Upper lobe of left lung (tissue), 6 donors: ENCODE results near the gene HELZ2. TPM values are rescaled to one million over a fixed set of nuclear protein-coding genes. Genes with fewer than 3 reads are reported as not detected.

Experiments used
- ATAC-seq, 2 donors: fragments of 200-7000 bp; cut with Tn5 transposase; one replicate each; pipeline ENCODE4 v1.9.1; 2022; ENCODE audit warnings: mild to moderate bottlenecking in 2 of 2, moderate library complexity in 2 of 2; ENCODE audit not compliant: low FRiP score in 2 of 2
- DNase-seq, 2 donors: peaks; one replicate each; pipeline ENCODE4 v3.0.0-alpha.2; 2019 to 2020
- H3K27ac ChIP-seq, 4 donors: fragments of 200-600 bp; sonication (generic); one replicate each; pipeline ENCODE4 v1.5.1; 2016 to 2019
- H3K27me3 ChIP-seq, 4 donors: fragments of 200-600 bp; sonication (generic); one replicate each; pipeline ENCODE4 v1.5.1; 2017 to 2019
- H3K36me3 ChIP-seq, 4 donors: fragments of 200-600 bp; sonication (generic); one replicate each; pipeline ENCODE4 v1.5.1; 2016 to 2019
- H3K4me1 ChIP-seq, 4 donors: fragments of 200-600 bp; sonication (generic); one replicate each; pipeline ENCODE4 v1.5.1; 2018 to 2019
- H3K4me3 ChIP-seq, 4 donors: fragments of 200-600 bp; sonication (generic); one replicate each; pipeline ENCODE4 v1.5.1; 2017 to 2019; ENCODE audit warnings: mild to moderate bottlenecking in 2 of 4, moderate library complexity in 1 of 4
- H3K9me3 ChIP-seq, 4 donors: fragments of 200-600 bp; sonication (generic); one replicate each; pipeline ENCODE4 v1.5.1; 2018 to 2019
- CTCF ChIP-seq, 6 experiments: fragments of 450-650 bp in 4 of 6; fragments of 200-600 bp in 2 of 6; sonication (generic) in 2 of 6; IDR thresholded peaks; one replicate each; pipeline ENCODE4 v1.5.1; 2016 to 2019; ENCODE audit warnings: antibody characterized with exemption in 6 of 6
- EP300 ChIP-seq, 4 donors: sonication (generic); formaldehyde crosslinking; IDR thresholded peaks; one replicate each; pipeline ENCODE4 v1.5.1; 2017; ENCODE audit warnings: antibody characterized with exemption in 4 of 4, control low read depth in 2 of 4
- POLR2A ChIP-seq, 4 donors: fragments of 450-650 bp; IDR thresholded peaks; one replicate each; pipeline ENCODE4 v1.5.1; 2016 to 2017; ENCODE audit warnings: antibody characterized with exemption in 4 of 4, mild to moderate bottlenecking in 2 of 4
- POLR2AphosphoS5 ChIP-seq, 2 donors: sonication (generic); formaldehyde crosslinking; IDR thresholded peaks; one replicate each; pipeline ENCODE4 v1.5.1; 2017; ENCODE audit warnings: antibody characterized with exemption in 2 of 2
- WGBS, 2 donors: methylation state at CpG; one replicate each; pipeline ENCODE4 v1.1.5; 2017 to 2018; 5-methylcytosine and 5-hydroxymethylcytosine counted together
- total RNA-seq, 6 donors: library from RNA; depleted of rRNA in 4 of 6; stranded (reverse); fragments of >200 nt in 4 of 6; gene quantifications; one replicate each; pipeline versions ENCODE4 v1.1.0 to v1.2.1, GENCODE V29; 2016 to 2021
- donor health status: DM: no; HTN: no; CAD: no; lungs with moderate emphysema.
- donor health status: DM: no; HTN: yes; CAD: no; lungs with severe emphysema.

Gene HELZ2
- total RNA-seq, 6 donors from 2014 or later = 40.1 to 102 (median 56.6) TPM

GRCh38 chr20:63525185-63525584 lies 48.9 kb downstream of the HELZ2 start:
- no peak for ATAC-seq
- H3K27me3 ChIP-seq = no peaks in the 10 kb centered on the region
- no peak overlapping the region for H3K4me3 ChIP-seq
- no peak for TF ChIP-seq POLR2A (IDR thresholded peaks at IDR 0.05)
- TF ChIP-seq CTCF (IDR thresholded peaks at IDR 0.05) = no peak
- TF ChIP-seq POLR2AphosphoS5 (IDR thresholded peaks at IDR 0.05) = no peak
- TF ChIP-seq EP300 (IDR thresholded peaks at IDR 0.05) = no peak
- peaks cover 8 to 25% (median 18%) of the 10 kb centered on the region in 4 donors for H3K4me1 ChIP-seq
- DNase-seq = no peak
- H3K9me3 ChIP-seq = no peaks in the 10 kb centered on the region
- WGBS, 2 donors = 61 to 94% methylated on average over 3 of the region's 3 CpGs
- peaks cover 0 to 7% (median 5%) of the 10 kb centered on the region in 4 donors for H3K36me3 ChIP-seq
- no peak overlapping the region for H3K27ac ChIP-seq

Other genes with a start within 250 kb of the HELZ2 start
- under 1 TPM in 1 of 6 donors, not detected in 5; 0.10 TPM for gene CHRNA4, start 212.9 kb downstream of the HELZ2 start, total RNA-seq
- under 1 TPM in 1 of 6 donors, not detected in 5; 0.66 TPM for gene KCNQ2, start 101.6 kb downstream of the HELZ2 start, total RNA-seq
- gene EEF1A2, start 75.2 kb downstream of the HELZ2 start, total RNA-seq = 1 to 10 TPM in 2 of 6 donors, under 1 TPM in 2, not detected in 2; 0.61 to 1.6 (median 1.1) TPM
- 100 to 1,000 TPM in 5 of 6 donors, 10 to 100 TPM in 1; 91.1 to 468 (median 416) TPM for gene PPDPF, start 53.5 kb downstream of the HELZ2 start, total RNA-seq
- 1 to 10 TPM; 3.3 to 9.8 (median 6.0) TPM for gene PTK6, start 36.9 kb downstream of the HELZ2 start, total RNA-seq
- not detected for gene SRMS, start 26.5 kb downstream of the HELZ2 start, total RNA-seq
- 1 to 10 TPM in 4 of 6 donors, under 1 TPM in 2; 0.29 to 6.5 (median 1.4) TPM for gene FNDC11, start 20.1 kb downstream of the HELZ2 start, total RNA-seq
- 10 to 100 TPM; 10.1 to 12.9 (median 12.4) TPM for gene GMEB2, start 52.9 kb upstream of the HELZ2 start, total RNA-seq
- gene STMN3, start 79.2 kb upstream of the HELZ2 start, total RNA-seq = 10 to 100 TPM in 3 of 6 donors, 1 to 10 TPM in 3; 2.1 to 16.5 (median 9.1) TPM
- gene RTEL1, start 84.1 kb upstream of the HELZ2 start, total RNA-seq = 10 to 100 TPM in 5 of 6 donors, 1 to 10 TPM in 1; 8.6 to 73.3 (median 32.5) TPM
- 10 to 100 TPM; 13.8 to 34.8 (median 16.9) TPM for gene TNFRSF6B, start 122.4 kb upstream of the HELZ2 start, total RNA-seq
- 10 to 100 TPM; 26.8 to 56.4 (median 46.3) TPM for gene ARFRP1, start 133.7 kb upstream of the HELZ2 start, total RNA-seq
- 10 to 100 TPM; 24.8 to 70.2 (median 36.8) TPM for gene ZGPAT, start 133.8 kb upstream of the HELZ2 start, total RNA-seq
- 10 to 100 TPM; 12.4 to 51.3 (median 15.3) TPM for gene LIME1, start 162.4 kb upstream of the HELZ2 start, total RNA-seq
- 100 to 1,000 TPM in 1 of 6 donors, 10 to 100 TPM in 5; 28.8 to 106 (median 71.9) TPM for gene SLC2A4RG, start 165.5 kb upstream of the HELZ2 start, total RNA-seq